IMR-90 (cell line): ENCODE data around the gene GPR82. TPM values are rescaled to one million over a fixed set of nuclear protein-coding genes. Genes with fewer than 3 reads are reported as not detected.

Source experiments
- ATAC-seq: fragments of 200-7000 bp; cut with Tn5 transposase; 2 replicates; pipeline ENCODE4 v1.9.1; 2020; ENCODE audit warnings: low read depth, mild to moderate bottlenecking, moderate library complexity
- BruUV-seq: library from RNA; stranded (reverse); fragments of 400-500 nt; replicated peaks from 2 replicates; lab custom pipeline; 2021; lab: Mats Ljungman, UMichigan
- CTCF ChIA-PET: fragments of 300-600 bp; formaldehyde crosslinking; extraction: SDS; loops from one replicate; lab custom pipeline; 2021; ENCODE audit warnings: antibody characterized with exemption; lab: Yijun Ruan, JAX
- POLR2A ChIA-PET: fragments of 300-600 bp; sonication (Branson Sonifier 250); formaldehyde crosslinking; loops from one replicate; lab custom pipeline; 2022; ENCODE audit warnings: antibody characterized with exemption; ENCODE audit not compliant: unreplicated experiment; lab: Charles Lee
- DNase-seq: peaks from one replicate; pipeline ENCODE4 v3.0.0; 2013
- H2AFZ ChIP-seq: replicated peaks from 2 replicates; pipeline ENCODE3; 2013; ENCODE audit warnings: low read length, mild to moderate bottlenecking; ENCODE audit not compliant: poor library complexity
- H2AK5ac ChIP-seq: 2 replicates; pipeline ENCODE4 v1.6.1; 2013; ENCODE audit warnings: low read depth, low read length, inconsistent platforms
- H2AK9ac ChIP-seq: replicated peaks from 2 replicates; pipeline ENCODE3; 2013; ENCODE audit warnings: mild to moderate bottlenecking, low read depth, low read length, moderate library complexity; ENCODE audit not compliant: poor library complexity
- H2BK120ac ChIP-seq: 2 replicates; pipeline ENCODE4 v1.6.1; 2013; ENCODE audit warnings: low read depth, low read length, inconsistent platforms
- H2BK15ac ChIP-seq: 3 replicates; pipeline ENCODE4 v1.6.1; 2013; ENCODE audit warnings: low read depth, low read length, inconsistent platforms
- H2BK20ac ChIP-seq: 2 replicates; pipeline ENCODE4 v1.6.1; 2013; ENCODE audit warnings: low read depth, mild to moderate bottlenecking, inconsistent platforms, low read length, moderate library complexity
- H2BK5ac ChIP-seq: 2 replicates; pipeline ENCODE4 v1.6.1; 2013; ENCODE audit warnings: mild to moderate bottlenecking, low read depth, low read length, inconsistent platforms; ENCODE audit not compliant: poor library complexity, severe bottlenecking
- H3K14ac ChIP-seq: replicated peaks from 2 replicates; pipeline ENCODE4 v1.6.1; 2013; ENCODE audit warnings: low read depth, low read length, inconsistent platforms
- H3K18ac ChIP-seq: 2 replicates; pipeline ENCODE4 v1.6.1; 2013; ENCODE audit warnings: low read depth, low read length, control low read depth
- H3K23ac ChIP-seq: 2 replicates; pipeline ENCODE4 v1.6.1; 2013; ENCODE audit warnings: low read depth, low read length, inconsistent platforms
- H3K27ac ChIP-seq: 2 replicates; pipeline ENCODE4 v1.5.1; 2013; ENCODE audit warnings: mild to moderate bottlenecking, control low read depth, low read length; ENCODE audit not compliant: insufficient read depth
- H3K27me3 ChIP-seq: 2 replicates; pipeline ENCODE4 v1.6.1; 2013; ENCODE audit warnings: low read length; ENCODE audit not compliant: control insufficient read depth, insufficient read depth
- H3K36me3 ChIP-seq: 2 replicates; pipeline ENCODE4 v1.6.1; 2013; ENCODE audit warnings: low read length, mixed read lengths; ENCODE audit not compliant: control insufficient read depth, insufficient read depth
- H3K4ac ChIP-seq: 2 replicates; pipeline ENCODE4 v1.6.1; 2013; ENCODE audit warnings: low read depth, low read length, inconsistent platforms
- H3K4me1 ChIP-seq: 2 replicates; pipeline ENCODE4 v1.6.1; 2013; ENCODE audit warnings: low read length, mixed read lengths; ENCODE audit not compliant: control insufficient read depth, insufficient read depth
- H3K4me2 ChIP-seq: 2 replicates; pipeline ENCODE4 v1.6.1; 2013; ENCODE audit warnings: low read depth, mild to moderate bottlenecking, control low read depth, low read length, moderate library complexity
- H3K4me3 ChIP-seq: 2 replicates; pipeline ENCODE4 v1.5.1; 2013; ENCODE audit warnings: low read depth, mild to moderate bottlenecking, control low read depth, low read length, moderate library complexity; ENCODE audit not compliant: insufficient read depth
- H3K56ac ChIP-seq: 2 replicates; pipeline ENCODE4 v1.6.1; 2013; ENCODE audit warnings: low read length, inconsistent platforms; ENCODE audit not compliant: insufficient read depth; ENCODE audit errors: extremely low read depth
- H3K79me1 ChIP-seq, 2 experiments: 2 replicates each; pipeline ENCODE4 v1.6.1; 2013; ENCODE audit warnings: low read length in 2 of 2, inconsistent platforms in 1 of 2, low read depth in 1 of 2
- H3K9ac ChIP-seq: 2 replicates; pipeline ENCODE4 v1.6.1; 2013; ENCODE audit warnings: low read depth, low read length, control low read depth
- H3K9me1 ChIP-seq: 2 replicates; pipeline ENCODE4 v1.6.1; 2013; ENCODE audit warnings: low read length, inconsistent platforms; ENCODE audit not compliant: insufficient read depth
- H3K9me3 ChIP-seq: 2 replicates; pipeline ENCODE4 v1.6.1; 2013; ENCODE audit warnings: low read length; ENCODE audit not compliant: control insufficient read depth, insufficient read depth
- H4K20me1 ChIP-seq: 2 replicates; pipeline ENCODE4 v1.6.1; 2013; ENCODE audit warnings: low read length, inconsistent platforms; ENCODE audit not compliant: insufficient read depth
- H4K5ac ChIP-seq: 2 replicates; pipeline ENCODE4 v1.6.1; 2013; ENCODE audit warnings: mild to moderate bottlenecking, low read depth, low read length, control low read depth
- H4K8ac ChIP-seq, 2 experiments: 2 replicates each; pipeline ENCODE4 v1.6.1; 2013; ENCODE audit warnings: low read depth in 2 of 2, low read length in 2 of 2, control low read depth in 1 of 2, inconsistent platforms in 1 of 2
- H4K91ac ChIP-seq: 2 replicates; pipeline ENCODE4 v1.6.1; 2013; ENCODE audit warnings: low read depth, low read length, inconsistent platforms; ENCODE audit not compliant: insufficient read depth
- BHLHE40 ChIP-seq: fragments of 150-350 bp; IDR thresholded peaks from 2 replicates; pipeline ENCODE4 v1.6.1; 2016; ENCODE audit warnings: mild to moderate bottlenecking, low read depth, low read length
- CEBPB ChIP-seq: IDR thresholded peaks from 2 replicates; pipeline ENCODE4 v1.6.1; 2012; ENCODE audit warnings: low read depth, low read length, improper control_type of control experiment
- CHD1 ChIP-seq: IDR thresholded peaks from 2 replicates; pipeline ENCODE4 v1.6.1; 2012; ENCODE audit warnings: low read depth, low read length, improper control_type of control experiment
- FOS ChIP-seq: fragments of 150-350 bp; IDR thresholded peaks from 2 replicates; pipeline ENCODE4 v1.6.1; 2016; ENCODE audit warnings: low read depth, low read length
- MAFK ChIP-seq: IDR thresholded peaks from 2 replicates; pipeline ENCODE4 v1.6.1; 2012; ENCODE audit warnings: low read depth, low read length, improper control_type of control experiment
- MAZ ChIP-seq: IDR thresholded peaks from 2 replicates; pipeline ENCODE4 v1.6.1; 2012; ENCODE audit warnings: low read depth, mild to moderate bottlenecking, low read length, improper control_type of control experiment, moderate library complexity, borderline replicate concordance
- MXI1 ChIP-seq: IDR thresholded peaks from 2 replicates; pipeline ENCODE4 v1.6.1; 2012; ENCODE audit warnings: low read depth, mild to moderate bottlenecking, low read length, moderate library complexity, borderline replicate concordance
- NFE2L2 ChIP-seq: fragments of 150-350 bp; IDR thresholded peaks from 2 replicates; pipeline ENCODE4 v1.6.1; 2016; ENCODE audit warnings: low read depth, mild to moderate bottlenecking, low read length
- POLR2A ChIP-seq: IDR thresholded peaks from 2 replicates; pipeline ENCODE4 v1.6.1; 2012; ENCODE audit warnings: mild to moderate bottlenecking, low read depth, low read length
- RAD21 ChIP-seq: IDR thresholded peaks from 2 replicates; pipeline ENCODE4 v1.6.1; 2012; ENCODE audit warnings: low read length, improper control_type of control experiment
- RCOR1 ChIP-seq: IDR thresholded peaks from 2 replicates; pipeline ENCODE4 v1.6.1; 2012; ENCODE audit warnings: mild to moderate bottlenecking, low read length, improper control_type of control experiment; ENCODE audit not compliant: insufficient replicate concordance
- RFX5 ChIP-seq: IDR thresholded peaks from 2 replicates; pipeline ENCODE4 v1.8.0; 2012; ENCODE audit warnings: low read depth, mild to moderate bottlenecking, low read length, moderate library complexity
- SMC3 ChIP-seq: fragments of 150-350 bp; IDR thresholded peaks from 2 replicates; pipeline ENCODE4 v1.6.1; 2016; ENCODE audit warnings: low read depth, mild to moderate bottlenecking, antibody characterized with exemption, low read length, moderate library complexity
- USF2 ChIP-seq: fragments of 150-350 bp; IDR thresholded peaks from 2 replicates; pipeline ENCODE4 v1.6.1; 2017; ENCODE audit warnings: mild to moderate bottlenecking, antibody characterized with exemption, low read length, low read depth
- WGBS, 2 experiments: methylation state at CpG; one replicate each; pipeline versions ENCODE4 v1.1.5 to v1.1.7; 2013; ENCODE audit warnings: missing lambda C conversion rate in 2 of 2; ENCODE audit not compliant: insufficient read length in 1 of 2; ENCODE audit errors: extremely low coverage in 2 of 2; 5-methylcytosine and 5-hydroxymethylcytosine counted together
- dilution Hi-C: fragments of 300-500 bp; cut with HindIII; formaldehyde crosslinking; loops from one replicate; pipeline ENCODE4 v1.14.3; 2018; ENCODE audit warnings: low sequenced_read_pairs; ENCODE audit not compliant: unreplicated experiment
- in situ Hi-C: fragments of 300-500 bp; cut with MboI; formaldehyde crosslinking; loops from 3 replicates; pipeline ENCODE4 v1.14.3; 2019; ENCODE audit warnings: low sequenced_read_pairs, inconsistent platforms, mixed read lengths
- intact Hi-C: fragments of 100-400 bp; cut with micrococcal nuclease; formaldehyde crosslinking; loops from 2 replicates; pipeline ENCODE4 v1.10.0; 2022
- polyA plus RNA-seq, 3 experiments: library from polyadenylated mRNA; depleted of rRNA; stranded (reverse); fragments of >200 nt; gene quantifications; 2 replicates each; pipeline ENCODE4 v1.2.3, GENCODE V29; 2012; ENCODE audit warnings: low replicate concordance in 1 of 3
- total RNA-seq: library from RNA; depleted of rRNA; stranded (reverse); fragments of >200 nt; gene quantifications from 2 replicates; pipeline ENCODE4 v1.2.3, GENCODE V29; 2012
- TF ChIP-seq, protein P1 (sequence below): fragments of 150-350 bp; IDR thresholded peaks from 2 replicates; pipeline ENCODE4 v1.6.1; 2016; ENCODE audit warnings: low read depth, mild to moderate bottlenecking, low read length, moderate library complexity, borderline replicate concordance
- TF ChIP-seq, protein P2 (sequence below): conservative IDR thresholded peaks from 2 replicates; pipeline ENCODE4 v1.5.1; 2012; ENCODE audit warnings: mild to moderate bottlenecking, low read depth, low read length, improper control_type of control experiment

The GPR82 gene
- total and polyA plus RNA-seq, 2 of the 4 experiments (the other 2 are of a cell fraction) = not detected

GRCh38 chrX:41750716-41751115 lies 26.7 kb downstream of the GPR82 start:
- dilution Hi-C loops (no loop called here), intact Hi-C loops (no loop called here), in situ Hi-C loops (loop anchor here (25.0 kb wide), 1 partner anchor 463 kb away; no protein-coding TSS in a partner anchor)
- no peak for TF ChIP-seq RAD21
- no peak for TF ChIP-seq SMC3
- TF ChIP-seq, protein P1, sequence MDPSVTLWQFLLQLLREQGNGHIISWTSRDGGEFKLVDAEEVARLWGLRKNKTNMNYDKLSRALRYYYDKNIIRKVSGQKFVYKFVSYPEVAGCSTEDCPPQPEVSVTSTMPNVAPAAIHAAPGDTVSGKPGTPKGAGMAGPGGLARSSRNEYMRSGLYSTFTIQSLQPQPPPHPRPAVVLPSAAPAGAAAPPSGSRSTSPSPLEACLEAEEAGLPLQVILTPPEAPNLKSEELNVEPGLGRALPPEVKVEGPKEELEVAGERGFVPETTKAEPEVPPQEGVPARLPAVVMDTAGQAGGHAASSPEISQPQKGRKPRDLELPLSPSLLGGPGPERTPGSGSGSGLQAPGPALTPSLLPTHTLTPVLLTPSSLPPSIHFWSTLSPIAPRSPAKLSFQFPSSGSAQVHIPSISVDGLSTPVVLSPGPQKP = no peak
- no peak for TF ChIP-seq NFE2L2
- TF ChIP-seq POLR2A = no peak
- no peak for TF ChIP-seq MAZ
- TF ChIP-seq CHD1 = no peak
- no peak for TF ChIP-seq RCOR1
- TF ChIP-seq CEBPB = no peak
- TF ChIP-seq RFX5 = no peak
- TF ChIP-seq MXI1 = no peak
- TF ChIP-seq, protein P2, sequence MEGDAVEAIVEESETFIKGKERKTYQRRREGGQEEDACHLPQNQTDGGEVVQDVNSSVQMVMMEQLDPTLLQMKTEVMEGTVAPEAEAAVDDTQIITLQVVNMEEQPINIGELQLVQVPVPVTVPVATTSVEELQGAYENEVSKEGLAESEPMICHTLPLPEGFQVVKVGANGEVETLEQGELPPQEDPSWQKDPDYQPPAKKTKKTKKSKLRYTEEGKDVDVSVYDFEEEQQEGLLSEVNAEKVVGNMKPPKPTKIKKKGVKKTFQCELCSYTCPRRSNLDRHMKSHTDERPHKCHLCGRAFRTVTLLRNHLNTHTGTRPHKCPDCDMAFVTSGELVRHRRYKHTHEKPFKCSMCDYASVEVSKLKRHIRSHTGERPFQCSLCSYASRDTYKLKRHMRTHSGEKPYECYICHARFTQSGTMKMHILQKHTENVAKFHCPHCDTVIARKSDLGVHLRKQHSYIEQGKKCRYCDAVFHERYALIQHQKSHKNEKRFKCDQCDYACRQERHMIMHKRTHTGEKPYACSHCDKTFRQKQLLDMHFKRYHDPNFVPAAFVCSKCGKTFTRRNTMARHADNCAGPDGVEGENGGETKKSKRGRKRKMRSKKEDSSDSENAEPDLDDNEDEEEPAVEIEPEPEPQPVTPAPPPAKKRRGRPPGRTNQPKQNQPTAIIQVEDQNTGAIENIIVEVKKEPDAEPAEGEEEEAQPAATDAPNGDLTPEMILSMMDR = no peak
- no peak for TF ChIP-seq MAFK
- no peak for TF ChIP-seq FOS
- TF ChIP-seq USF2 = no peak
- no peak for TF ChIP-seq BHLHE40
- no peak overlapping the region for H2AK9ac ChIP-seq
- H3K23ac ChIP-seq = no peak overlapping the region
- H3K14ac ChIP-seq = no peak overlapping the region
- H3K4me1 ChIP-seq = no peaks in the 10 kb centered on the region
- no peak overlapping the region for H2BK5ac ChIP-seq
- no peak overlapping the region for H4K8ac ChIP-seq
- no peaks in the 10 kb centered on the region for H3K79me1 ChIP-seq
- no peak overlapping the region for H3K4ac ChIP-seq
- no peak for ATAC-seq
- CTCF ChIA-PET = no interaction called here
- no peak overlapping the region for H2AFZ ChIP-seq
- H3K4me3 ChIP-seq = no peak overlapping the region
- H3K9me3 ChIP-seq = no peaks in the 10 kb centered on the region
- WGBS, 2 experiments = 80% methylated on average over 1 of the region's 3 CpGs; no CpG with 5 or more reads in 1 of the 2 experiments
- BruUV-seq = no TSS peak
- H4K5ac ChIP-seq = no peak overlapping the region
- no peak overlapping the region for H2BK15ac ChIP-seq
- H2BK120ac ChIP-seq = no peak overlapping the region
- no peak overlapping the region for H3K9ac ChIP-seq
- POLR2A ChIA-PET = no interaction called here
- no peaks in the 10 kb centered on the region for H4K20me1 ChIP-seq
- H3K18ac ChIP-seq = no peak overlapping the region
- H3K56ac ChIP-seq = no peak overlapping the region
- no peaks in the 10 kb centered on the region for H3K36me3 ChIP-seq
- H4K91ac ChIP-seq = no peak overlapping the region
- H3K9me1 ChIP-seq = no peaks in the 10 kb centered on the region
- H2AK5ac ChIP-seq = no peak overlapping the region
- H3K27me3 ChIP-seq = no peaks in the 10 kb centered on the region
- no peak overlapping the region for H2BK20ac ChIP-seq
- no peak overlapping the region for H3K27ac ChIP-seq
- DNase-seq = no peak
- no peak overlapping the region for H3K4me2 ChIP-seq
